NCI-H1105 (cell line): Measurements from ENCODE around the gene LGALS1.

Source experiments
- DNase-seq: peaks from one replicate; lab custom pipeline; 2025; lab: John Stamatoyannopoulos, UW

The LGALS1 gene

DNA sequence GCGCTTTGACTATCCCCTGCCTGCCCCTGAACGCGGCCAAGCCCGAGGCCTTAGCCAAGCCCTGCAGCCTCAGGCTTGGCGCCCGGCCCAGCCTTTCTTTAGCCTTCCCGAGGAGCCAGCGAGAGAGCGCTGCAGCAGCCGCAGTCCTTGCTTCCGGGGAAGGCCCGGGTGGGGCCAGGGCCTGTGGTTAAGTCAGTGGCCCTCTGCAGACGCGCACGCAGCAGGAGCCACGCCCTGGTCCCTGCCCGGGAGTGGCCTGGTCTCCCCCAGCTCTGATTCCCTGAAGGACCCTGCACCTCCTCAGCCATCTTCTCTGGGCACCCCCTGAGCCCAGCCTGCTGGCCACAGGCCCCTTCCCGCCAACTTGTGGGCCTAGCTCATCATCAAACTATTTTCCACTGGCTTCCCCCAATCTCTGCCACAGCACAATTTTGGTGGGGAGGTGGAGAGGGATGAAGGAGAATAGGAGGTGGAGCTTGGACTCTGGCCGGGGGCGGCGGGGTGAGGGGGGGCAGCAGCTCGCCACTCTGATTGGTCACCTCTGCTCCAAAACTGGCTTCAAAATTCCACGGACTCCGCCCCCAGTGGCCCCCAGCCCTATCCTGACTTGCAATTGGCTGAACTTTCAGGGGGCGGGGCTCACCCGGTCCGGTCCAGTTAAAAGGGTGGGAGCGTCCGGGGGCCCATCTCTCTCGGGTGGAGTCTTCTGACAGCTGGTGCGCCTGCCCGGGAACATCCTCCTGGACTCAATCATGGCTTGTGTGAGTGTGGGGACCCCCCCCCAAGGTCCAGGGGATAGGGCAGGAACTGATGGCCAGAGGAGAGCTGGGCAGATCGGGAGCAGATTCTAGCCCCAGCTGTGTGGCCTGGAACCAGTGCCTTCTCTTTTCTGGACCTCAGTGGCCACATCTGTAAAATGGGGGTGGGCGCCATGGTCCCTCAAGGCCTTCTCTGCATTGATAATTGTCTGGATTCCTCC is at the start of gene LGALS1:
TSS of gene LGALS1 (plus strand) at position 686 of the 979 bp plus-strand sequence. CDS start at position 753, 67 bp downstream.
- peak; percentile 67 for DNase-seq

- DNase-seq, result no peak
These were observed 49.7 kb upstream of the LGALS1 start for GRCh38 chr22:37625737-37626136.

- no peak for DNase-seq
These were observed 49.3 kb upstream of the LGALS1 start for GRCh38 chr22:37626144-37626543.

GRCh38 chr22:37626556-37627075 is 48.8 kb upstream of the LGALS1 start:
- no peak for DNase-seq

DNA sequence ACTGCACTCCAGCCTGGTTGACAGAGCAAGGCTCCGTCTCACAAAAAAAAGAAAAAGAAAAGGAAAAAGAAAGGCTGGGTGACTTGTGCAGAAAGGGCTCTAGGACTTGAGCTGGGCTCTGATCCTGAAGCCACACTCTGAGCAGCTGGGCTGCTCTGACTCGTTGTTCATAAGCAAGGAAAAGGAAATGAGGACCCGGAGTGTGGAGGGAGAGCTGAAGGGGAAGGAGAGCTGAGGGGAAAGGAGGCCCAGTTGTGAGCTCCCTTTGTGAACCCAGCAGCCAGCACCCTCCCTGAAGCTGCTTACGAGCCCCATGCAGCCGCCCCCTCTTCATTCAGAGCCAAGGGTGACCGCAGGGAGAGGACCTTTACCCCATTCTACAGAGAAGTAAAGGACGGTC is 48.3 kb upstream of the LGALS1 start:
- no peak for DNase-seq

DNA sequence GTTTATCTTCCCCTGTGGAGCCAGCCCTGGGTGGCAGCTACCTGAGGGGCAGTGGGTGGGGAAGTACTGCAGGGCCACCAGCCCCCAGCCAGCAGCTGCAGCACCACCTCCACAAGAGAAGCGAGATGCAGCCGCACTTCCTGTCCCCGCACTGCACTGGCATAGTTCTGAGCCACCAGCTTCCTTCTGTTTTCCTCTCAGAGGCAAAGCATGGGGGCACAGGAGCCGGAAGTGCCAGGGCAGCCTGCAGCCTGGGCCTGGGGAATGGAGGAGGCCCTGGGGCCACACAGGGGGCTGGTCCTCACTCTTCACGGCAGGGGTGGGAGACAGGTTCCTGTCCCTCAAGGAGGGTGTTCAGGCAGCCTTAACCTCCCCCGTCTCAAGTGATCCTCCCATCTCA is 47.9 kb upstream of the LGALS1 start:
- no peak for DNase-seq

DNA sequence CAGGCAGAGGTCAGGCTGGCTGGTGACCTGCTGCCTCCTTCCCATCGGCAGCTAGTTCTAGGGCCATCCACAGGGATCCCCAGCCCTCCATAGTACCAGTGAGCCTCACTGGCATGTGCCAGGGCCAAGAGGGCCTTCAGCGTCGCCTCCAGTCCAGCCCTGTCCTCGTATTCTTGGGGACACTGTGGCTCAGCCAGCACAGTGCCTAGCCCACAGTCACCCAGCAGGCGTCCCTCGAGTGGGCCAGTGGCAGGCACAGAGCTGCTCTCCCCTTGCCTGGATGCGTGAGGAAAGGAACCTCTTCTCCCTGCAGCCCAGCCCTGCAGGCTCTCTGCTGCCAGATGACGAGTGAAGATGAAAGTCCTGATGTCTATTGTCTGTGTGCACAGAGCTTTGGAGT is 46.6 kb upstream of the LGALS1 start:
- DNase-seq, result no peak

- DNase-seq, result no peak
These were observed 45.5 kb upstream of the LGALS1 start for GRCh38 chr22:37629928-37630327.

DNA sequence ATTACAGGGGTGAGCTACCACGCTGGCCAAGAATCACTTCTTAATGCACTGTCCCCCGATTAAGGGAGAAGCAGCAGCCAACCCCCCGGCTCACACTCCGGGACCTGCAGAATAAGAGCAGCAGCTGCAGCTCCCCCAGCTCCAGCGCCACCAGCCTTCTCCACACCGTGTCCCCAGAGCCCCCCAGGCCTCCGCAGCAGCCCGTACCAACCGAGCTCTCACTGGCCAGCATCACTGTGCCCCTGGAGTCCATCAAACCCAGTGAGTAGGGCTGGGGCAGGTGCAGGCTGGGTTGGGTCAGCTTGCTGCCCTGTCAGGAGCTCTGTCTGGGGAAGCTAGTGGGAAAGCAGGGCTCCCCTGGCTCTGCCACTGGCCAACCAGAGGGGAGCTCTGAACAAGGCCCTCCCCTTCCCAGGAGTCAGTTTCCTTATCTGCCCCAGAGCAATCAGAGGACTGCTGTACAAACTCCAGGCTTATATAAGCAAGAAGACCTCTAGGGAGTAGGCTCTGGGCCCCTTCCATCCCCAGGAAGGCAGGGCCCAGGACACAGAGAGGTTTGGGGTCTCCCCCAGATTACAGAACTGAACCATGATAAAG is 44.5 kb upstream of the LGALS1 start:
- no peak for DNase-seq

DNA sequence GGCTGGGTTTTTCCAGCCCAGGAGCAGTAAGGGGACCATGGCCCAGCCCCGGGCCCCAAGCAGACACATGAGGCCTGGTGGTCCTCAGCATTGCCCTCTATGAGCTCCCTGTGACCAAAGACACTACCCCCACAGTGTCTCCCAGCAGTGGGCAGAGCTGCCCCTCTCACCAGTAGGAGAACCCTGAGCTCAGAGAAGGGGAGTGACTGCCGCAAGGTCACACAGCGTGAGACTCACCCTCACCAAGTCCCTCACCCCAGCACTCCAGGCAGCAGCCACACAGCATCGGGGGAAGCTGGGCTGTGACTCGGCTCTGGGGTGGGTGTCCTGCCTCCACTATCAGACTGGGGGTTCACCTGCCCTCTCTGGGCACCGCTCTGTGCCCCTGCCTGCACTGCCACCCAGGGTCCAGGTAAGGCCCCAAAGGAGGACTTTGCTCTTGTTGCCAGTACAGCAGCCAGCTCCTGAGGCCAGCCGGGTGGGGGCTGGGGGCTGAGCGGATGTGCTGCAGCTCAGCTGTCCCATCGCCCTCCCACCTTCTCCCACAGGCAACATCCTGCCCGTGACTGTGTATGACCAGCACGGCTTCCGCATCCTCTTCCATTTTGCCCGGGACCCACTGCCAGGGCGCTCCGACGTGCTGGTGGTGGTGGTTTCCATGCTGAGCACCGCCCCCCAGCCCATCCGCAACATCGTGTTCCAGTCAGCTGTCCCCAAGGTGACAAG is 43.8 kb upstream of the LGALS1 start:
- DNase-seq, result no peak

DNA sequence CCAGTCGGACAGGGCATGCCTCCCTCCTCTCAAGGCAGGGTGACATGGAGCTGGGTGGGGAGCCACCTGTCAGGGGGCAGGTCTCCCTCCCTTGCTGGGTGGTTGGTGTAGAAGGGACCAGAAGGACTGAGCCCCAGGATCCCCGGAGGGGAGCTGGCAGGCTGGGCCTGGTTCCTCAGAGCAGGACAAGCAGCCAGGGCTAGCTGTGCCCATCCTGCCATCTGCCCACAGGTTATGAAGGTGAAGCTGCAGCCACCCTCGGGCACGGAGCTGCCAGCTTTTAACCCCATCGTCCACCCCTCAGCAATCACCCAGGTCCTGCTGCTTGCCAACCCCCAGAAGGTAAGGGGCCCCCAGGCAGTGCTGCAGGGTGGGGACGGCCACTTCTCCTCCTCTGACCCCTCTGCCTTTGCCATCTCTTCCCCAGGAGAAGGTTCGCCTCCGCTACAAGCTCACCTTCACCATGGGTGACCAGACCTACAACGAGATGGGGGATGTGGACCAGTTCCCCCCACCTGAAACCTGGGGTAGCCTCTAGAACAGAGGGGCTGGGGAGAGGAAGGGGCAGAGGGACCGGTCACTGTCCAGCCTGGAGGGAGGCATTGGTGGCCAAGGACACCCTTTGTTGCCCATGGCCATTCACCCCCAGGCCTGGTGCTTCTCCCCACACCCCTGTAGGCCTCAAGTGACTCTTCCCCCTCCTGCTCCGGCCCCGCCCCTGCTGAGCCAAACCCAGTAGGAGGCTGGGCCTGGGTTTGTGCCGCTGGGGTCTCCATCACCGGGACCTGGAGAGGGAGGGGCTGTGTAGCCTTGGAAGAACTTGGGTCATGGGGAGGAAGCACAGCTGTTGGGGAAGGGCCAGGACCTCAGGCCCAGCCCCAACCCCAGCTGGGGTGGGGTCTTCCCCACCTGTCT is 43.0 kb upstream of the LGALS1 start:
- DNase-seq, result no peak

DNA sequence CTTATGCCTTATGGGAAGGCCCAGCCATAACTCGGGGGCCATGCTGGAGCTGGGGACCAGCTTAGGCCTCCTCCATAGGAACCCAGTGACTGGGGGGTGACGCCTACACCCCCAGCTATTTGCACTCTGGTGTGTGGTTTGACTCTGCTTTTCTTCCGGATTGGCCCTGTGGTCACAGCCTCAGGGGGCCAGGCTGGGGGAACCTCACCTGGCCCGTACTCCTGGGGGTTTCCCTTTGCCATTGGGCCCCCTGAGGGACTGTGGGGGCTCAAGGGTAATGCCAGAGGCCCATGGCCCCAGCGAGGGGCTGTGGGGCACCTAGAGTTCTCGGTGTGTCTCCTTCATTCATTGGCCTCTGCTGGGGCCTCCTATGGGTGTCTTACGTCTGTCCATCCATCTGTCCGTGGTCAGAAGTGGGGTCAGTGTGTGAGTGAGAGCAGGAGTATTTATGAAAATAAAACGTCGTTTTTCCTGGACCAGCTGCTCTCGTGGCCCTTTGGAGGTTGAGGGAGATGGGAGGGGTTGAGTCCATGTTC is 42.3 kb upstream of the LGALS1 start:
- no peak for DNase-seq

DNA sequence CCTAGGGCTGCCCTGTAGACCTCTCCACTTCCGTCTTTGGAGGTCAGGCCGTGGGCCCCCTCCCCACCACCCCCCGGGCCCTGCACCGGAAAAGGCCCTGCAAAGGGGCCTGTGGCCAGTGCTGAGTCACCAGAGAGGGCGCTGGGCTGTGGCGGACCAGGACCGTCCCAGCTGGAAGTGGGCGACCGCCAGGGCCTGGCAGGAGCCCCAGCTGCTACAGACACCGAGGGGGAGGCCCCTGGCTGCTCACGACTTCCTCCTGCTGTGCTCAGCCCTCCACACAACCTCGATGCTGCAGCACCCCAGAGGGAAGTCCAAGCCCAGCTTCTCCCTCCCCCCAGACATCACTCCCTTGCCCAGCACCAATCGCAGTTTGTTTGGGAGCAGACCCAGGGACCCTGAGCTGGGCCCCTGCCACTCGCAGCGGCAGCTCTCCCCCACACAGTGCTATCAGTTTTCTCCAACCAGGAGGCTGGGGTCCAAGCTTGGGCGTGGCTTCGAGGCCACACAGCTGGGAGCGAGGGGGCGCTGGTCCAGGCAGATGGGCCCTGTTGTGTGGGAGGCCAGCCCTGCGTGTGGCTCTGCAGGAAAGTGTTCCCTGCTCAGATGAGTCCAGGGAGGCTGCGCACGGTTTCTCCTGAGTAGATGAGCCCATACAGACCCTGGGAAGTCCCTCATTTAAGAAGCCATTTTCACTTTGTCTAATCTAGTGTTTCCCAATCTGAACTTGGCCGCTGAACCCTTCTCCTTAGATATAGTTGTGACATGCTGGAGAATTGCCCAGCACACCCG is 41.6 kb upstream of the LGALS1 start:
- DNase-seq, result no peak

DNA sequence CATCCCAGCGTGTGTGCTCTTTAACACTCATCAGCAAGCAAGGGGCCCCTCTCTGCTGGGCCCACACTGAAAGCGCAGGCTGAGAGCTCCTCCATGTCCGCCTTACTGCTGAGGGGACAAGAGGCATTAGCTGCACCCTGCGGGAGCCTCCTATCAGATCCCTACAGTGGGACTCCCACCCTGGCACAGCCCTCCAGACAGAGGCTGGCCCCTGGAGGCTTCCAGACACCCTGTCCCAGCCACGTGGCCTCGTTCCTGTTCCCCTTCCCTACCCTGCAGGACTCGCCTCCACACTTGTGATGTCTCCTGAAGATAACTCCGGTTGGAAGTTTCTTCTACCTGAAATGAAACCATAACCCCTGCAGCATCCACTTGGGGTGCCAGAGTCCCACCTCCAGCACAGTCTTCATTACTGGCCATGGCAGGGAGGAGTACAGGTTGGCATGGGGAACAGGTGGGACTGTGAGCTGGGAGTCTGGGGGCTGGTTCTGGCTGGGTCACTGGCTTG is 41.0 kb upstream of the LGALS1 start:
- DNase-seq, result no peak

- DNase-seq, result no peak
These were observed 40.3 kb upstream of the LGALS1 start for GRCh38 chr22:37635157-37635556.

DNA sequence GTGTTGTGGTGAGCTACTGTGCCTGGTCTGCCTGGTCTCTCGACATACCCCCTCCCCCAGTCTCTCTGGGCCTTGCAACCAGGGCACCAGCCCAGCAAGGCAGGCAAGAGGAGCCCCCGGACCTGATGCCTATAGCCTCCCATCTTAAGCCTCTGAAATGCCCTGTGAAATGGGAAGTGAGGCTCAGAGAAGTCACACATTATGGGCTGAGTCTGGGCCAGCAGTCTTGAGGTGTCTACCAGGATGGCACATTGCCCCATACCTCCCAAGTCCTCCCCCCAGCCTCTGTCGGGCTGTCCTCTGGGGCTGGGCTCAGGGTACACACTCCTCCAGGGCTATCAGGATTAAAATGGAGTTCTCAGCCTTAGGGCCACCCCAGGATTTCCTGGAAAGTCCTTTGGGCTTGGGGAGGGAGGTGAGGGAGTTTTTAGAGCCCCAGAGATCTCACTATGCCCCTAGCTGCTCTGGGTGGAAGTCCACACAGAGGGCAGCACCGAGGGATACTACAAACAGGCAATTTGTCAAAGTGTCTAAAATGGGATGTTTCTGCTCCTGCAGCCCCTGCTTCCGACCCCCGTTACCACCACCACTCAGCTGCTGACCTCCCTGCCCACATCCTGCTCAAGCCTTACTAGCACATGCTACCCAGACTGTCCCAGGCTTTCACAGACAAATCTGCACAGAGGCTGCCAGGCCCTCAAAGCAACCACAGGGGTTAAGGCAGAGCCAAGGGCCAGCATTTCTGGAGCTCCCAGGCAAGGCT is 39.1 kb upstream of the LGALS1 start:
- DNase-seq, result no peak

DNA sequence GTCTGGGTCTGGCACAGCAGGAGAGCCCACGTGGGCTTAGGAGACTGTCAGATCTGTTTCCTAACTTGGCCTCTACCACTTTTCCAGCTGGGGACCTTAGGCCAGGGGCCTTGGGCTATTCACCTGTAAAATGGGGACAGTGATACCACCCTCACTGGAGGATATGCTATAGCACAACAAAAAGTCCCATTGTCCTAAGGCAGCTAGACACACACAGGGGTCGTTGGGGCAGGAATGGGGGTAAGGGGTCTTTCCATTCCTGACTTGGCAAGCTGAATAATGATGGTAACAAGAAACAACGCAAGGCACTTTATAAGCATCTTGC is 38.5 kb upstream of the LGALS1 start:
- DNase-seq, result no peak

DNA sequence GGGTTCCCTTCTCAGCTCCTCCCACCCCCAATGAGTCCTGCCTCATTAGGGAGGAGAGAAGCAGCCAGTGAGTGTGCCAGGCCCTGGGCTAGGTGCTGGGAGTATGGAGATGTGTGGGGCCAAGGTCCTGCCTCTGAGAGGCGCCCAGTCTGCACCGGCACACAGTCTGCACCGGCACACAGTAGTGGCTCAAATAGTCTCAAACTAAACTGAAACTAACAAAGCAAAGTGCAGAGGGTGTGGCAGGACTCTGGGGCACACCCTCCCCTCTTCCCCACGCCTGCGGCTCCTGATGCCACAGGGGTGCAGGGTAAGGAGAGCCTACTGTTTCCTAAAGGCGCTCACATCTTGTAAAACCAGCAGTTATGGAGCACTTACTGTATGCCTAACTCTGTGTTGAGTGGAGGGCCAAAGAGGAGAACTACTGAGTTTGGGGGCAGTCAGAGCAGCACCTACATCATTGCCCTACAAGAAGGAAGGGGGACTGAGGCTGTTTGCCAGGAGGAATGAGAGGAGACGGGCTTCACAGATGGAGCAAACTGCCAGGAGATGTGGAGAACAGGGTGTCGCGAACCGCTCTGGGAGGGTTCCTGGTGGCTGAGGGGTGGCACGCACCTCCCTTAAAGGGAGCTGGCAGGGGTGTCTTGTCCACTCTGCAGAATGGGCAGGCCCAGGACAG is 36.9 kb upstream of the LGALS1 start:
- no peak for DNase-seq
